Mesothelial cell of epicardium (in vitro differentiated cells): ENCODE measurements around the gene MACROD2. TPM values are rescaled to one million over a fixed set of nuclear protein-coding genes. Genes with fewer than 3 reads are reported as not detected.

Experiments used
- DNase-seq, 2 experiments: peaks; one replicate each; pipeline ENCODE4 v3.0.0; 2021; ENCODE audit warnings: low spot score in 2 of 2; ENCODE audit not compliant: unreplicated experiment in 2 of 2
- H3K27ac Mint-ChIP-seq: 2 replicates; pipeline ENCODE4 v1.8.0; 2021; ENCODE audit warnings: mixed read lengths
- H3K27me3 Mint-ChIP-seq: 2 replicates; pipeline ENCODE4 v1.8.0; 2021; ENCODE audit warnings: low read depth, mixed read lengths
- H3K36me3 Mint-ChIP-seq: 2 replicates; pipeline ENCODE4 v1.8.0; 2021; ENCODE audit warnings: mixed read lengths
- H3K4me1 Mint-ChIP-seq: 2 replicates; pipeline ENCODE4 v1.8.0; 2021; ENCODE audit warnings: mixed read lengths
- H3K4me3 Mint-ChIP-seq: 2 replicates; pipeline ENCODE4 v1.8.0; 2021; ENCODE audit warnings: mild to moderate bottlenecking, moderate library complexity, mixed read lengths
- H3K9me3 Mint-ChIP-seq: 2 replicates; pipeline ENCODE4 v1.8.0; 2021; ENCODE audit warnings: mixed read lengths
- total RNA-seq: library from RNA; stranded (reverse); gene quantifications from 3 replicates; pipeline ENCODE4 v1.2.1, GENCODE V29; 2021
- TF ChIP-seq, protein P1 (sequence below): fragments of 200-600 bp; sonication (generic); IDR thresholded peaks from one replicate; pipeline ENCODE4 v1.5.0; 2021; ENCODE audit warnings: antibody characterized with exemption; ENCODE audit not compliant: unreplicated experiment

MACROD2 gene
- total RNA-seq, 1 donor from 2014 or later = 10.0 TPM

DNA sequence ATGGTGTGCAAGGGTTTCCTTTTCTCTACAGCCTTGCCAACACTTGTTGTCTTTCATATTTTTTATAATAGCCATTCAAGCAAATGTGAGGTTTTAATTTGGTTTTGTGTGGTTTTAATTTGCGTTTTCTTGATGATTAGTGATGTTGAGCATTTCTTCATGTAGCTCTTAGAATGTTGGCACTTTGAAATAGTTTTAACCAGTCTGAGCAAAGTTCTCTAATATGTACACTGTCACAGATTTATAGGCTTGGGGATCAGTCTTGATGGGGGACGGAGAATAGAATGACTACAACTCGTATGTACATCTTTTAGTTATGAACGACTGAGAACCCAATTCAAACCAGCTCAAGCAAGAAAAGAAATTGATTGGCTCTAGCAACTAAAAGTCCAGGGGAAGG lies 1574.8 kb downstream of the MACROD2 start:
- Mint-ChIP-seq H3K4me1 (peaks cover 33% of the 10 kb centered on the region), H3K9me3 (peaks cover 7% of the 10 kb centered on the region), H3K27me3 (no peaks in the 10 kb centered on the region), H3K27ac (no peak overlapping the region), H3K36me3 (no peaks in the 10 kb centered on the region), H3K4me3 (no peak overlapping the region)
- TF ChIP-seq, protein P1, sequence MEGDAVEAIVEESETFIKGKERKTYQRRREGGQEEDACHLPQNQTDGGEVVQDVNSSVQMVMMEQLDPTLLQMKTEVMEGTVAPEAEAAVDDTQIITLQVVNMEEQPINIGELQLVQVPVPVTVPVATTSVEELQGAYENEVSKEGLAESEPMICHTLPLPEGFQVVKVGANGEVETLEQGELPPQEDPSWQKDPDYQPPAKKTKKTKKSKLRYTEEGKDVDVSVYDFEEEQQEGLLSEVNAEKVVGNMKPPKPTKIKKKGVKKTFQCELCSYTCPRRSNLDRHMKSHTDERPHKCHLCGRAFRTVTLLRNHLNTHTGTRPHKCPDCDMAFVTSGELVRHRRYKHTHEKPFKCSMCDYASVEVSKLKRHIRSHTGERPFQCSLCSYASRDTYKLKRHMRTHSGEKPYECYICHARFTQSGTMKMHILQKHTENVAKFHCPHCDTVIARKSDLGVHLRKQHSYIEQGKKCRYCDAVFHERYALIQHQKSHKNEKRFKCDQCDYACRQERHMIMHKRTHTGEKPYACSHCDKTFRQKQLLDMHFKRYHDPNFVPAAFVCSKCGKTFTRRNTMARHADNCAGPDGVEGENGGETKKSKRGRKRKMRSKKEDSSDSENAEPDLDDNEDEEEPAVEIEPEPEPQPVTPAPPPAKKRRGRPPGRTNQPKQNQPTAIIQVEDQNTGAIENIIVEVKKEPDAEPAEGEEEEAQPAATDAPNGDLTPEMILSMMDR = no peak
- DNase-seq = no peak

DNA sequence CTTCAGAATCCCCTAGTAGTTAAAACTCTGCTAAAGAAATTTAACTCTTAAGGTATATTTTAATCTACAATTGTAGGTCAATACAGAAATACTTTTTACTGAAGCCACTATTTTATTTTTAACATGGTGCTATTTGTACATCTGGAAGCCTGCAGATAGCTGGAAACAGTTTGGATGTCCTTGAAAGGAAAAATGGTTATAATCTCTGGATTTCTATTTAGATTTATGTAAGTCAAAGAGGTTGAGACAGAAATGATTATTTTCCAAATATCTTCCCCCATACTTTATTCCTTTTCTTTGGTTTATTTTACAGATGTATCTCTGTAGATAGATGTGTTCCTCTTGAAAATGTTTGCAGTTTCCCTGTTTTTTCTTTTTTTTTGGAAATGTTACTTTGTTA lies 1575.7 kb downstream of the MACROD2 start:
- Mint-ChIP-seq H3K36me3 (no peaks in the 10 kb centered on the region), H3K4me3 (no peak overlapping the region), H3K4me1 (peaks cover 40% of the 10 kb centered on the region), H3K27me3 (no peaks in the 10 kb centered on the region), H3K9me3 (peaks cover 7% of the 10 kb centered on the region), H3K27ac (no peak overlapping the region)
- TF ChIP-seq, protein P1 = no peak
- DNase-seq = no peak

- Mint-ChIP-seq H3K4me1 (peaks cover 43% of the 10 kb centered on the region), H3K27me3 (no peaks in the 10 kb centered on the region), H3K4me3 (no peak overlapping the region), H3K9me3 (no peaks in the 10 kb centered on the region), H3K36me3 (no peaks in the 10 kb centered on the region), H3K27ac (no peak overlapping the region)
- DNase-seq = no peak
- TF ChIP-seq, protein P1 = no peak
Measured at GRCh38 chr20:15575255-15575654, 1579.9 kb downstream of the MACROD2 start.

DNA sequence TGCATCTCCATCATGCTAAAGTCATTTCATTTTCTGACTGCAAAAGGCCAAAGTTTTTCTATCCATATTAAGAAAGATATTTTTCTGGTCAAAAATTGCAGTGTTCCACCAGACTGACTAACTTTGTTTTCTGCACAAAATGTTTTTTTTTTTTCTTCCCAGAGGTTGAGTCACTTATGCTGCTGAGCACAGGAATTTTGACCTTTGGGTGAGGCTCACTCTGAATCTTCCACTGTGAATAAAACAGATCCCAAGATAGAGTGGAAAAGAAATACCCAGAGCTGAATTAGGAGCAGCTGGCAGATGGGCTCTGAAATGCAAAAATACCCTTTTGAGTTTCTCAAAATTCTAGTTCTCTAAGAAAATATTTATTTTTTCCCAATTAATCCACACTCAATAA lies 1581.1 kb downstream of the MACROD2 start:
- Mint-ChIP-seq H3K36me3 (no peaks in the 10 kb centered on the region), H3K9me3 (no peaks in the 10 kb centered on the region)
- TF ChIP-seq, protein P1 = no peak

DNA sequence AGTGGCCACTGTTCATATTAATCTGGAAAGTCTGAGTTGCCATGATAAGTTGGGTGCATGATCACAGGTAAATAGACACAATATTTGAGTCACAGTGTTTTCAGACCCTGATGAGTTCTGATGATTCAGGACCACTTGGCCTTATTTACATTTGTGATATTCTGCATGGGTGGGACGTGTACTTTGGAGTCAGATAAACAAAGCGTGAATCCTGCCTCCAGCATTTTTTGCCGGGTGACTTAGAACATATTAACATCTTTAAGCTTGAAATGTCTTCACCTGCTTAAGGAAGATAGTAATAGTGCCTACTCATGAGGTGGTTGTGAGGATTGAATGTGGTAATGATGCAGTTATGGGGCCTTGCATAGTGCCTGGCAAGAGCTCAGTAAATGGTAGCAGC lies 1582.8 kb downstream of the MACROD2 start:
- Mint-ChIP-seq H3K9me3 (no peaks in the 10 kb centered on the region), H3K4me1 (peaks cover 38% of the 10 kb centered on the region), H3K4me3 (no peak overlapping the region), H3K27me3 (no peaks in the 10 kb centered on the region), H3K36me3 (no peaks in the 10 kb centered on the region), H3K27ac (no peak overlapping the region)
- no peak for DNase-seq
- TF ChIP-seq, protein P1 = no peak

More for the DNA sequence above, 1581.1 kb downstream of the MACROD2 start:
- H3K27ac Mint-ChIP-seq = no peak overlapping the region
- DNase-seq = no peak
- H3K27me3 Mint-ChIP-seq = no peaks in the 10 kb centered on the region
- H3K4me3 Mint-ChIP-seq = no peak overlapping the region
- peaks cover 46% of the 10 kb centered on the region for H3K4me1 Mint-ChIP-seq

DNA sequence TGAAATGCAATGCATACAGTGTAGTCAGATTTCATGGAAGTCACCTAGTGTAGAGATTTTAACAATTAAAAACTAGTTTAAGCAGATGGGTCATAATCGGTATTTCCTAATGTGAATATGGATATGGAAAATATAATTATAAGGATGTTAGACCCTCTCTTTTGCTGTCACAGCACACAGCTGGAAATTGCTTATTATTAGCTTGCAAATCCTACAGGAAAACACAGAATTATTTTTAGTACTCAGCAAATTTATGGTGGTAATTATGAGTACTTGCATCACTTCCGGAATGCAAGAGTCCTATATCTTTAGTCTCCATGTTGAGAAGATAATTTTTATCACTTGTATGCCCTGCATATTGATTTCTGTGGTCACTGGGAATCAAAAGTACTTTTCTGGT lies 1584.4 kb downstream of the MACROD2 start:
- Mint-ChIP-seq H3K9me3 (no peaks in the 10 kb centered on the region), H3K4me1 (peaks cover 24% of the 10 kb centered on the region), H3K36me3 (no peaks in the 10 kb centered on the region), H3K27ac (no peak overlapping the region), H3K27me3 (no peaks in the 10 kb centered on the region), H3K4me3 (no peak overlapping the region)
- TF ChIP-seq, protein P1 = no peak
- DNase-seq = no peak
